ENCODE results near the gene PSEN2. TPM values are rescaled to one million over a fixed set of nuclear protein-coding genes. Genes with fewer than 3 reads are reported as not detected.
"Not testable (repeated sequence)": the region's sequence is repeated elsewhere in the genome, so short reads cannot be mapped to it uniquely, and the experiment has no call there.

PSEN2 gene
- total RNA-seq, 1 donor from 2014 or later = 19.8 TPM

GRCh38 chr1:226846786-226847185, 23.6 kb upstream of the PSEN2 start:
- ATAC-seq (ENCODE audit: poor library complexity) (no peak), DNase-seq (no peak)
- intact Hi-C loops (cut with DNase I) = no loop called here

- ATAC-seq (ENCODE audit: poor library complexity); intact Hi-C loops (cut with DNase I); DNase-seq: not testable (repeated sequence)
Measured at GRCh38 chr1:226854548-226854947, 15.9 kb upstream of the PSEN2 start.

- intact Hi-C loops (cut with DNase I) = no loop called here
- DNase-seq (no peak), ATAC-seq (ENCODE audit: poor library complexity) (no peak)
Measured at GRCh38 chr1:226862890-226863289, 7.5 kb upstream of the PSEN2 start.

- ATAC-seq (ENCODE audit: poor library complexity) (no peak), DNase-seq (no peak)
- intact Hi-C loops (cut with DNase I) = no loop called here
Measured at GRCh38 chr1:226863446-226863845, 7.0 kb upstream of the PSEN2 start.

- DNase-seq (no peak), ATAC-seq (ENCODE audit: poor library complexity) (no peak)
- intact Hi-C loops (cut with DNase I) = no loop called here
Measured at GRCh38 chr1:226864311-226864710, 6.1 kb upstream of the PSEN2 start.

GRCh38 chr1:226865590-226865989, 4.8 kb upstream of the PSEN2 start:
- intact Hi-C loops (cut with DNase I) = no loop called here
- ATAC-seq (ENCODE audit: poor library complexity) (no peak), DNase-seq (no peak)

GRCh38 chr1:226867461-226868054, 2.9 kb upstream of the PSEN2 start:
- no peak for DNase-seq
- intact Hi-C loops (cut with DNase I) = no loop called here
- ATAC-seq (ENCODE audit: poor library complexity) = no peak

- DNase-seq (no peak), ATAC-seq (ENCODE audit: poor library complexity) (no peak)
- intact Hi-C loops (cut with DNase I) = no loop called here
Measured at GRCh38 chr1:226868726-226869125, 1.7 kb upstream of the PSEN2 start.

- DNase-seq (no peak), ATAC-seq (ENCODE audit: poor library complexity) (no peak)
- intact Hi-C loops (cut with DNase I) = no loop called here
Measured at GRCh38 chr1:226870026-226870400, 403 bp upstream of the PSEN2 start.

- intact Hi-C loops (cut with DNase I) = no loop called here
- ATAC-seq (ENCODE audit: poor library complexity) (no peak), DNase-seq (no peak)
Measured at GRCh38 chr1:226871636-226872327, 1.4 kb downstream of the PSEN2 start.

- DNase-seq (no peak), ATAC-seq (ENCODE audit: poor library complexity) (no peak)
- intact Hi-C loops (cut with DNase I) = no loop called here
Measured at GRCh38 chr1:226872437-226872836, 2.0 kb downstream of the PSEN2 start.

GRCh38 chr1:226873771-226874578, 3.6 kb downstream of the PSEN2 start:
- ATAC-seq (ENCODE audit: poor library complexity) = no peak
- no peak for DNase-seq
- intact Hi-C loops (cut with DNase I) = no loop called here

- intact Hi-C loops (cut with DNase I) = no loop called here
- ATAC-seq (ENCODE audit: poor library complexity) = no peak
- no peak for DNase-seq
Measured at GRCh38 chr1:226874579-226875425, 4.4 kb downstream of the PSEN2 start.

- ATAC-seq (ENCODE audit: poor library complexity) = no peak
- intact Hi-C loops (cut with DNase I) = no loop called here
- DNase-seq = no peak
Measured at GRCh38 chr1:226875641-226876295, 5.4 kb downstream of the PSEN2 start.

GRCh38 chr1:226877669-226878068, 7.3 kb downstream of the PSEN2 start:
- intact Hi-C loops (cut with DNase I) = no loop called here
- DNase-seq = no peak
- ATAC-seq (ENCODE audit: poor library complexity) = no peak

- intact Hi-C loops (cut with DNase I) = no loop called here
- DNase-seq (no peak), ATAC-seq (ENCODE audit: poor library complexity) (no peak)
Measured at GRCh38 chr1:226880372-226881287, 10.2 kb downstream of the PSEN2 start.

- DNase-seq (no peak), ATAC-seq (ENCODE audit: poor library complexity) (no peak)
- intact Hi-C loops (cut with DNase I) = no loop called here
Measured at GRCh38 chr1:226881515-226882185, 11.2 kb downstream of the PSEN2 start.

Data from Right ventricle myocardium superior (tissue), 1 donor.